ENCODE results near the gene NRXN3.

DNA sequence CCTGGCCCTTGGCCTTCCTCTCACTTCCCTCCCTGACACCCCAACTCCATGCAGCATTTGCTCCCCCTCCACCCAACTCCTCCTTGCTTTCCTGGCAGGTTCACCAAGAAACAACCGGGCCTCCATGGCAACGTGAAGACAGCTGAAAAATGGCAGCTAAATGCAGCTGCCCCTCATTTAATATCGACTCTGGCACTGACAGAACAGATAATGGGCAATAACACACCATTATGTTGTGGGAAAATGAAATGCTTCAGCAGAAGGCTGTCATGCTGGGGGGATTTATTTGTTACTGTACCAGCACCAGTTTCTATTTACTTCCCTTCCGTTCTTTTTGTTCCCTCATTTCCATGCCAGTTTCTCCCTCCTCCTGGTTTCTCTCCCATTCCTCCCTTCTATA is 440.8 kb downstream of the NRXN3 start:
- TF ChIP-seq POLR2A (IDR thresholded peaks at IDR 0.05) = no peak
- no peak for TF ChIP-seq POLR2AphosphoS5 (IDR thresholded peaks at IDR 0.05)
- TF ChIP-seq, protein P1, sequence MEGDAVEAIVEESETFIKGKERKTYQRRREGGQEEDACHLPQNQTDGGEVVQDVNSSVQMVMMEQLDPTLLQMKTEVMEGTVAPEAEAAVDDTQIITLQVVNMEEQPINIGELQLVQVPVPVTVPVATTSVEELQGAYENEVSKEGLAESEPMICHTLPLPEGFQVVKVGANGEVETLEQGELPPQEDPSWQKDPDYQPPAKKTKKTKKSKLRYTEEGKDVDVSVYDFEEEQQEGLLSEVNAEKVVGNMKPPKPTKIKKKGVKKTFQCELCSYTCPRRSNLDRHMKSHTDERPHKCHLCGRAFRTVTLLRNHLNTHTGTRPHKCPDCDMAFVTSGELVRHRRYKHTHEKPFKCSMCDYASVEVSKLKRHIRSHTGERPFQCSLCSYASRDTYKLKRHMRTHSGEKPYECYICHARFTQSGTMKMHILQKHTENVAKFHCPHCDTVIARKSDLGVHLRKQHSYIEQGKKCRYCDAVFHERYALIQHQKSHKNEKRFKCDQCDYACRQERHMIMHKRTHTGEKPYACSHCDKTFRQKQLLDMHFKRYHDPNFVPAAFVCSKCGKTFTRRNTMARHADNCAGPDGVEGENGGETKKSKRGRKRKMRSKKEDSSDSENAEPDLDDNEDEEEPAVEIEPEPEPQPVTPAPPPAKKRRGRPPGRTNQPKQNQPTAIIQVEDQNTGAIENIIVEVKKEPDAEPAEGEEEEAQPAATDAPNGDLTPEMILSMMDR (IDR thresholded peaks at IDR 0.05) = no peak
- no peak for TF ChIP-seq EP300 (IDR thresholded peaks at IDR 0.05; ENCODE audit: low read depth)
